ENCODE measurements around the gene ZNF780A. TPM values are rescaled to one million over a fixed set of nuclear protein-coding genes. Genes with fewer than 3 reads are reported as not detected.

Gene ZNF780A
- total RNA-seq, 2 experiments from 2014 or later: 7.8 to 18.3 TPM

DNA sequence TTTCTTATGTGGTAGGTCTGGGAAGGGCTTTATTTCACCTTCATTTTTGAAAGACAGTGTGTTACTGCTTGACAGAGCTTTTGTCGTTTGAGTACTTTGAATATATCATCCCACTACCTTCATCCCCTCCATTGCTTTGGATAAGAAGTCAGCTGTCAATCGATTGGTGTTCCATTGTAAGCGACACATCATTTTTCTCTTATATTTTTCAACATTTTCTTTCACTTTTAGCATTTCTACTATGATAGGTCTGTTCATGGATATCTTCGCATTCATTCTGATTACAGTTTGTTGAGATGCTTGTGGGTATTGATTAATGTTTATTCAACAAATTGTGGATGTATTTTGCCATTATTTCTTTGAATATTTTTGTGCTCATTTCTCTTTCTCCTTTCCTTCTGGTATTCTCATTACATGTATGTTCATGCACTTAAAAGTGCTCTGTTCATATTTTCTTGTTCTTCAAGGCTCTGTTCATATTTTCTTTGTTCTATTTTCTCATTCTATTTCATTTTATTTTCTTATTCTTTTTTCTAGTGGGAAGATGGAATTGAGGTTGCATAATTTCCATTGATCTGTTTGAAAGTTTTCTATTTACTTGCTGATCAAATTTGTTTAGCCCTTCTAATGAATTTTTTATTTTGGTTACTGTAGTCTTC, 64.7 kb downstream of the ZNF780A start:
- no peak for DNase-seq (ENCODE audit: low spot score)
- Histone ChIP-seq H3K36me3 (ENCODE audit: insufficient read depth, low read length) (no peaks in the 10 kb centered on the region), H4K20me1 (ENCODE audit: insufficient read depth, low read length) (no peaks in the 10 kb centered on the region), H3K9me3 (ENCODE audit: low read length) (peaks cover 32% of the 10 kb centered on the region; the same call in 1 of the 2 replicates), H3K27ac (ENCODE audit: low read depth, low read length, poor library complexity, severe bottlenecking) (no peak overlapping the region), H3K4me2 (ENCODE audit: low read length) (no peak overlapping the region), H3K4me3 (ENCODE audit: low read depth, low read length, poor library complexity, severe bottlenecking) (no peak overlapping the region), H3K4me1 (ENCODE audit: insufficient read depth, low read length, poor library complexity, severe bottlenecking) (no peaks in the 10 kb centered on the region), H3K9me2 (ENCODE audit: insufficient read depth, low read length) (no peaks in the 10 kb centered on the region), H2AFZ (ENCODE audit: low read length) (no peak overlapping the region), H3K79me2 (ENCODE audit: insufficient read depth, low read depth, low read length) (no peaks in the 10 kb centered on the region)
- intact Hi-C loops (cut with micrococcal nuclease; ENCODE audit: unreplicated experiment): no loop called here
- no peak for TF ChIP-seq EZH2phosphoT487 (IDR thresholded peaks at IDR 0.05; ENCODE audit: borderline replicate concordance, low read depth, low read length)
- TF ChIP-seq, protein P1, sequence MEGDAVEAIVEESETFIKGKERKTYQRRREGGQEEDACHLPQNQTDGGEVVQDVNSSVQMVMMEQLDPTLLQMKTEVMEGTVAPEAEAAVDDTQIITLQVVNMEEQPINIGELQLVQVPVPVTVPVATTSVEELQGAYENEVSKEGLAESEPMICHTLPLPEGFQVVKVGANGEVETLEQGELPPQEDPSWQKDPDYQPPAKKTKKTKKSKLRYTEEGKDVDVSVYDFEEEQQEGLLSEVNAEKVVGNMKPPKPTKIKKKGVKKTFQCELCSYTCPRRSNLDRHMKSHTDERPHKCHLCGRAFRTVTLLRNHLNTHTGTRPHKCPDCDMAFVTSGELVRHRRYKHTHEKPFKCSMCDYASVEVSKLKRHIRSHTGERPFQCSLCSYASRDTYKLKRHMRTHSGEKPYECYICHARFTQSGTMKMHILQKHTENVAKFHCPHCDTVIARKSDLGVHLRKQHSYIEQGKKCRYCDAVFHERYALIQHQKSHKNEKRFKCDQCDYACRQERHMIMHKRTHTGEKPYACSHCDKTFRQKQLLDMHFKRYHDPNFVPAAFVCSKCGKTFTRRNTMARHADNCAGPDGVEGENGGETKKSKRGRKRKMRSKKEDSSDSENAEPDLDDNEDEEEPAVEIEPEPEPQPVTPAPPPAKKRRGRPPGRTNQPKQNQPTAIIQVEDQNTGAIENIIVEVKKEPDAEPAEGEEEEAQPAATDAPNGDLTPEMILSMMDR (conservative IDR thresholded peaks at IDR 0.05; ENCODE audit: low read length): no peak
- TSS peak; percentile 18 for BruUV-seq (replicated peaks)
- POLR2A ChIA-PET: no interaction called here
- CTCF ChIA-PET (ENCODE audit: unreplicated experiment): no interaction called here

DNA sequence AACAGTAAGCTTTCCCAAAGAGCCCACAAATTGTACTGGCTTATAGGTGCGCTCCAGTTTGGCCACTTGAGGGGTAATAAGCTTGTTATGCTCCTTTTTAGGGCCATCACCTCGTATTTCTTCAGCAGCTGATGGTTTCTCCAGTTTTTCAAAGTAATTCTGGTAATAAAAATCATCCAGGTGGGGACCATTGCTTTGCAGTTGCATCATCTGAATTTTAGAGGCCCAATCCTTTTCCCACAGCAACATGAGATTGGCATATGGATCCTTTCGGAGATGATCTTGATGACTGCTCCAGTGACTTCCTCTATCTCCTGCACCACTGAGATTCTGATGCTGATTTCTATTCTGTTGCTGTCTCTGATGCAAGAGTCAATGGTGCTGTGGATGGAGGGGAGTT, 66.8 kb downstream of the ZNF780A start:
- CTCF ChIA-PET (ENCODE audit: unreplicated experiment): no interaction called here
- Histone ChIP-seq H3K9me3 (ENCODE audit: low read length) (peaks cover 28% of the 10 kb centered on the region; the same call in 1 of the 2 replicates), H3K36me3 (ENCODE audit: insufficient read depth, low read length) (no peaks in the 10 kb centered on the region), H3K9me2 (ENCODE audit: insufficient read depth, low read length) (no peaks in the 10 kb centered on the region), H3K4me3 (ENCODE audit: low read depth, low read length, poor library complexity, severe bottlenecking) (no peak overlapping the region), H2AFZ (ENCODE audit: low read length) (no peak overlapping the region), H3K79me2 (ENCODE audit: insufficient read depth, low read depth, low read length) (no peaks in the 10 kb centered on the region), H3K4me2 (ENCODE audit: low read length) (no peak overlapping the region), H3K4me1 (ENCODE audit: insufficient read depth, low read length, poor library complexity, severe bottlenecking) (no peaks in the 10 kb centered on the region), H4K20me1 (ENCODE audit: insufficient read depth, low read length) (no peaks in the 10 kb centered on the region), H3K27ac (ENCODE audit: low read depth, low read length, poor library complexity, severe bottlenecking) (no peak overlapping the region)
- no peak for DNase-seq (ENCODE audit: low spot score)
- POLR2A ChIA-PET: no interaction called here
- intact Hi-C loops (cut with micrococcal nuclease; ENCODE audit: unreplicated experiment): no loop called here
- BruUV-seq (replicated peaks): no TSS peak
- TF ChIP-seq, protein P1 (conservative IDR thresholded peaks at IDR 0.05; ENCODE audit: low read length): no peak
- no peak for TF ChIP-seq EZH2phosphoT487 (IDR thresholded peaks at IDR 0.05; ENCODE audit: borderline replicate concordance, low read depth, low read length)

Other genes starting within 250 kb of the ZNF780A start
- gene FBL, start 244.6 kb downstream of the ZNF780A start, total RNA-seq (2014; rRNA removed; shearing (Covaris generic)): 305 and 336 TPM in 2 replicates
- 365 and 376 TPM in 2 replicates for gene FBL, start 244.6 kb downstream of the ZNF780A start, total RNA-seq (2022)
- 0.21 and 0.41 TPM in 2 replicates for gene FCGBP, start 156.3 kb downstream of the ZNF780A start, total RNA-seq (2014; rRNA removed; shearing (Covaris generic))
- gene FCGBP, start 156.3 kb downstream of the ZNF780A start, total RNA-seq (2022): 1.1 and 1.7 TPM in 2 replicates
- gene PSMC4, start 119.8 kb downstream of the ZNF780A start, total RNA-seq (2014; rRNA removed; shearing (Covaris generic)): 82.3 and 94.3 TPM in 2 replicates
- gene PSMC4, start 119.8 kb downstream of the ZNF780A start, total RNA-seq (2022): 73.6 and 78.0 TPM in 2 replicates
- gene ZNF546, start 93.9 kb downstream of the ZNF780A start, total RNA-seq (2014; rRNA removed; shearing (Covaris generic)): 2.3 and 5.0 TPM in 2 replicates
- gene ZNF546, start 93.9 kb downstream of the ZNF780A start, total RNA-seq (2022): 9.3 and 11.5 TPM in 2 replicates
- gene ZNF780B, start 34.7 kb downstream of the ZNF780A start, total RNA-seq (2014; rRNA removed; shearing (Covaris generic)): 20.0 and 27.9 TPM in 2 replicates
- gene ZNF780B, start 34.7 kb downstream of the ZNF780A start, total RNA-seq (2022): 21.0 and 27.5 TPM in 2 replicates
- gene MAP3K10, start 100.5 kb upstream of the ZNF780A start, total RNA-seq (2014; rRNA removed; shearing (Covaris generic)): 20.6 and 20.7 TPM in 2 replicates
- 32.5 and 38.4 TPM in 2 replicates for gene MAP3K10, start 100.5 kb upstream of the ZNF780A start, total RNA-seq (2022)
- gene TTC9B, start 127.4 kb upstream of the ZNF780A start, total RNA-seq (2014; rRNA removed; shearing (Covaris generic)): not detected in 2 replicates
- not detected in 2 replicates for gene TTC9B, start 127.4 kb upstream of the ZNF780A start, total RNA-seq (2022)
- gene CCNP, start 135.7 kb upstream of the ZNF780A start, total RNA-seq (2014; rRNA removed; shearing (Covaris generic)): 0.54 and 0.59 TPM in 2 replicates
- 0.48 and 0.61 TPM in 2 replicates for gene CCNP, start 135.7 kb upstream of the ZNF780A start, total RNA-seq (2022)
- gene AKT2, start 194.4 kb upstream of the ZNF780A start, total RNA-seq (2014; rRNA removed; shearing (Covaris generic)): 97.8 and 116 TPM in 2 replicates
- 192 and 197 TPM in 2 replicates for gene AKT2, start 194.4 kb upstream of the ZNF780A start, total RNA-seq (2022)